BLaER1 (cell line): ENCODE data around the gene ACAP3.

Source experiments
- H3K27ac ChIP-seq: shearing (Covaris generic); formaldehyde crosslinking; 2 replicates; pipeline ENCODE4 v1.8.1; 2022
- H3K27me3 ChIP-seq: shearing (Covaris generic); formaldehyde crosslinking; 2 replicates; pipeline ENCODE4 v1.8.1; 2022
- H3K36me3 ChIP-seq: shearing (Covaris generic); formaldehyde crosslinking; 2 replicates; pipeline ENCODE4 v1.8.1; 2022
- H3K4me1 ChIP-seq: shearing (Covaris generic); formaldehyde crosslinking; 2 replicates; pipeline ENCODE4 v1.8.1; 2022
- H3K4me2 ChIP-seq: shearing (Covaris generic); formaldehyde crosslinking; 2 replicates; pipeline ENCODE4 v1.8.1; 2022
- H3K4me3 ChIP-seq: shearing (Covaris generic); formaldehyde crosslinking; 2 replicates; pipeline ENCODE4 v1.8.1; 2022
- H3K9ac ChIP-seq: shearing (Covaris generic); formaldehyde crosslinking; 2 replicates; pipeline ENCODE4 v1.8.1; 2022
- H3K9me3 ChIP-seq: shearing (Covaris generic); formaldehyde crosslinking; 2 replicates; pipeline ENCODE4 v1.8.1; 2022
- H4K20me1 ChIP-seq: shearing (Covaris generic); formaldehyde crosslinking; 2 replicates; pipeline ENCODE4 v1.8.1; 2022
- Cebpa-rat ChIP-seq: shearing (Covaris generic); IDR thresholded peaks from 2 replicates; pipeline ENCODE4 v1.8.1; 2022

The ACAP3 gene

GRCh38 chr1:1286313-1287261, 21.1 kb downstream of the ACAP3 start:
- Histone ChIP-seq H3K4me2 (no peak overlapping the region), H3K4me3 (no peak overlapping the region), H3K36me3 (no peaks in the 10 kb centered on the region), H3K9ac (no peak overlapping the region), H3K9me3 (no peaks in the 10 kb centered on the region), H3K4me1 (peaks cover 27% of the 10 kb centered on the region), H4K20me1 (peaks cover 7% of the 10 kb centered on the region; the same call in 1 of the 2 replicates), H3K27me3 (no peaks in the 10 kb centered on the region), H3K27ac (no peak overlapping the region)
- no peak for TF ChIP-seq Cebpa-rat

GRCh38 chr1:1285611-1286311, 22.0 kb downstream of the ACAP3 start:
- Histone ChIP-seq H3K4me3 (no peak overlapping the region), H3K9ac (no peak overlapping the region), H3K4me1 (peaks cover 19% of the 10 kb centered on the region), H3K27me3 (no peaks in the 10 kb centered on the region), H3K9me3 (no peaks in the 10 kb centered on the region), H3K27ac (no peak overlapping the region), H3K36me3 (no peaks in the 10 kb centered on the region), H3K4me2 (0 out of 2 replicates have a peak overlapping the region, but pooled peaks have one; percentile 17), H4K20me1 (no peaks in the 10 kb centered on the region)
- TF ChIP-seq Cebpa-rat, result no peak

- no peak overlapping the region for H3K4me3 ChIP-seq
- no peak for TF ChIP-seq Cebpa-rat
- H3K9ac ChIP-seq, result no peak overlapping the region
- no peak overlapping the region for H3K4me2 ChIP-seq
- H4K20me1 ChIP-seq, result no peaks in the 10 kb centered on the region
- H3K27ac ChIP-seq, result no peak overlapping the region
- H3K9me3 ChIP-seq, result no peaks in the 10 kb centered on the region
- peaks cover 14% of the 10 kb centered on the region for H3K4me1 ChIP-seq
- no peaks in the 10 kb centered on the region for H3K36me3 ChIP-seq
- H3K27me3 ChIP-seq, result no peaks in the 10 kb centered on the region
Measured at GRCh38 chr1:1285102-1285571, 22.6 kb downstream of the ACAP3 start.

- H3K4me3 ChIP-seq, result no peak overlapping the region
- peaks cover 14% of the 10 kb centered on the region for H3K4me1 ChIP-seq
- H3K4me2 ChIP-seq, result no peak overlapping the region
- no peaks in the 10 kb centered on the region for H3K36me3 ChIP-seq
- no peaks in the 10 kb centered on the region for H3K27me3 ChIP-seq
- no peak overlapping the region for H3K9ac ChIP-seq
- no peak for TF ChIP-seq Cebpa-rat
- no peaks in the 10 kb centered on the region for H3K9me3 ChIP-seq
- H3K27ac ChIP-seq, result no peak overlapping the region
- no peaks in the 10 kb centered on the region for H4K20me1 ChIP-seq
Measured at GRCh38 chr1:1284221-1285101, 23.3 kb downstream of the ACAP3 start.

- Histone ChIP-seq H3K4me1 (peaks cover 14% of the 10 kb centered on the region), H3K36me3 (no peaks in the 10 kb centered on the region), H4K20me1 (no peaks in the 10 kb centered on the region), H3K9me3 (no peaks in the 10 kb centered on the region), H3K27me3 (no peaks in the 10 kb centered on the region), H3K4me3 (no peak overlapping the region), H3K9ac (no peak overlapping the region), H3K27ac (no peak overlapping the region), H3K4me2 (no peak overlapping the region)
- TF ChIP-seq Cebpa-rat, result no peak
Measured at GRCh38 chr1:1283821-1284220, 23.9 kb downstream of the ACAP3 start.

- Histone ChIP-seq H3K9me3 (no peaks in the 10 kb centered on the region), H3K4me2 (no peak overlapping the region), H3K27ac (no peak overlapping the region), H3K4me1 (peaks cover 14% of the 10 kb centered on the region), H3K36me3 (no peaks in the 10 kb centered on the region), H3K4me3 (no peak overlapping the region), H3K27me3 (no peaks in the 10 kb centered on the region), H3K9ac (no peak overlapping the region), H4K20me1 (no peaks in the 10 kb centered on the region)
- no peak for TF ChIP-seq Cebpa-rat
Measured at GRCh38 chr1:1282998-1283397, 24.7 kb downstream of the ACAP3 start.

GRCh38 chr1:1281533-1282321, 26.0 kb downstream of the ACAP3 start:
- no peak overlapping the region for H3K4me2 ChIP-seq
- H3K9ac ChIP-seq, result no peak overlapping the region
- H4K20me1 ChIP-seq, result no peaks in the 10 kb centered on the region
- TF ChIP-seq Cebpa-rat, result no peak
- H3K9me3 ChIP-seq, result no peaks in the 10 kb centered on the region
- no peak overlapping the region for H3K4me3 ChIP-seq
- H3K27ac ChIP-seq, result no peak overlapping the region
- no peaks in the 10 kb centered on the region for H3K27me3 ChIP-seq
- no peaks in the 10 kb centered on the region for H3K36me3 ChIP-seq
- peaks cover 14% of the 10 kb centered on the region for H3K4me1 ChIP-seq

GRCh38 chr1:1280782-1281481, 26.8 kb downstream of the ACAP3 start:
- no peak for TF ChIP-seq Cebpa-rat
- H3K4me3 ChIP-seq, result no peak overlapping the region

More at GRCh38 chr1:1280782-1281481, 26.8 kb downstream of the ACAP3 start:
- Histone ChIP-seq H3K27ac (no peak overlapping the region), H3K9ac (no peak overlapping the region), H4K20me1 (no peaks in the 10 kb centered on the region), H3K4me1 (peaks cover 14% of the 10 kb centered on the region), H3K27me3 (no peaks in the 10 kb centered on the region), H3K4me2 (no peak overlapping the region), H3K36me3 (no peaks in the 10 kb centered on the region), H3K9me3 (no peaks in the 10 kb centered on the region)
